Liver (tissue), 9 donors: Measurements from ENCODE around the gene EIF2B2. TPM values are rescaled to one million over a fixed set of nuclear protein-coding genes. Genes with fewer than 3 reads are reported as not detected.

Experiments
- DNase-seq: peaks from one replicate; pipeline ENCODE4 v3.0.0-alpha.2; 2017; ENCODE audit warnings: low spot score
- H3K27ac ChIP-seq, 2 donors: one replicate each; pipeline ENCODE4 v1.7.0; 2013; ENCODE audit warnings: inconsistent platforms in 2 of 2, low read length in 2 of 2, control low read depth in 1 of 2, low read depth in 1 of 2, mild to moderate bottlenecking in 1 of 2
- H3K27me3 ChIP-seq, 4 donors: one replicate each; pipeline versions ENCODE4 v1.6.1 to v1.7.0; 2013; ENCODE audit warnings: low read length in 3 of 4, inconsistent platforms in 1 of 4, mild to moderate bottlenecking in 1 of 4, moderate library complexity in 1 of 4; ENCODE audit not compliant: control insufficient read depth in 4 of 4, insufficient read depth in 4 of 4
- H3K36me3 ChIP-seq, 4 donors: one replicate each; pipeline versions ENCODE4 v1.6.1 to v1.7.0; 2013; ENCODE audit warnings: low read length in 3 of 4, mild to moderate bottlenecking in 3 of 4, low read depth in 1 of 4, moderate library complexity in 1 of 4; ENCODE audit not compliant: control insufficient read depth in 4 of 4, insufficient read depth in 3 of 4
- H3K4me1 ChIP-seq, 4 donors: one replicate each; pipeline versions ENCODE4 v1.6.1 to v1.7.0; 2013; ENCODE audit warnings: low read length in 3 of 4, mild to moderate bottlenecking in 3 of 4, moderate library complexity in 1 of 4; ENCODE audit not compliant: control insufficient read depth in 4 of 4, insufficient read depth in 4 of 4
- H3K4me3 ChIP-seq, 3 donors: one replicate each; pipeline versions ENCODE4 v1.6.1 to v1.7.0; 2013; ENCODE audit warnings: low read length in 3 of 3, control low read depth in 1 of 3, low read depth in 1 of 3, mild to moderate bottlenecking in 1 of 3
- H3K9ac ChIP-seq, 2 donors: one replicate each; pipeline ENCODE4 v1.7.0; 2013; ENCODE audit warnings: low read length in 2 of 2, mild to moderate bottlenecking in 2 of 2, moderate library complexity in 2 of 2, control low read depth in 1 of 2, low read depth in 1 of 2
- H3K9me3 ChIP-seq, 4 donors: one replicate each; pipeline versions ENCODE4 v1.6.1 to v1.7.0; 2013; ENCODE audit warnings: low read length in 3 of 4; ENCODE audit not compliant: control insufficient read depth in 4 of 4
- EGR1 ChIP-seq, 2 donors: IDR thresholded peaks; 2 replicates each; pipeline ENCODE4 v1.6.1; 2016 to 2018; ENCODE audit warnings: antibody characterized with exemption in 2 of 2, low read depth in 2 of 2
- FOXA1 ChIP-seq: IDR thresholded peaks from 2 replicates; pipeline ENCODE4 v1.6.1; 2016; ENCODE audit warnings: antibody characterized with exemption
- FOXA2 ChIP-seq: IDR thresholded peaks from 2 replicates; pipeline ENCODE4 v1.6.1; 2016; ENCODE audit warnings: antibody characterized with exemption
- GABPA ChIP-seq, 2 donors: IDR thresholded peaks in 1 of 2; conservative IDR thresholded peaks in 1 of 2; 2 replicates each; pipeline ENCODE4 v1.6.1; 2016; ENCODE audit warnings: antibody characterized with exemption in 2 of 2, mild to moderate bottlenecking in 1 of 2, moderate library complexity in 1 of 2
- HNF4A ChIP-seq, 2 donors: conservative IDR thresholded peaks; 2 replicates each; pipeline ENCODE4 v1.6.1; 2016; ENCODE audit warnings: antibody characterized with exemption in 2 of 2, mild to moderate bottlenecking in 2 of 2
- HNF4G ChIP-seq: IDR thresholded peaks from 2 replicates; pipeline ENCODE4 v1.6.1; 2016; ENCODE audit warnings: antibody characterized with exemption
- JUND ChIP-seq, 2 donors: IDR thresholded peaks; 2 replicates each; pipeline ENCODE4 v1.6.1; 2016; ENCODE audit warnings: antibody characterized with exemption in 2 of 2
- NR2F2 ChIP-seq: IDR thresholded peaks from 2 replicates; pipeline ENCODE4 v1.6.1; 2016; ENCODE audit warnings: antibody characterized with exemption
- RAD21 ChIP-seq, 2 donors: IDR thresholded peaks; 2 replicates each; pipeline ENCODE4 v1.6.1; 2016; ENCODE audit warnings: antibody characterized with exemption in 2 of 2, mild to moderate bottlenecking in 2 of 2
- RXRA ChIP-seq, 2 donors: IDR thresholded peaks; 2 replicates each; pipeline ENCODE4 v1.6.1; 2017 to 2018; ENCODE audit warnings: antibody characterized with exemption in 2 of 2, mild to moderate bottlenecking in 1 of 2
- SP1 ChIP-seq: IDR thresholded peaks from 2 replicates; pipeline ENCODE4 v1.6.1; 2018; ENCODE audit warnings: antibody characterized with exemption, mild to moderate bottlenecking
- TAF1 ChIP-seq: conservative IDR thresholded peaks from 2 replicates; pipeline ENCODE4 v1.6.1; 2016; ENCODE audit warnings: antibody characterized with exemption, mild to moderate bottlenecking
- YY1 ChIP-seq: IDR thresholded peaks from 2 replicates; pipeline ENCODE4 v1.6.1; 2016; ENCODE audit warnings: antibody characterized with exemption, mild to moderate bottlenecking
- WGBS: extraction: QIAGEN DNeasy Blood & Tissue Kit; methylation state at CpG from one replicate; pipeline ENCODE4 v1.1.7; 2013; 5-methylcytosine and 5-hydroxymethylcytosine counted together
- polyA plus RNA-seq, 2 donors: library from polyadenylated mRNA; stranded (reverse) in 1 of 2; unstranded in 1 of 2; fragments of 200-250 nt in 1 of 2; fragments of >200 nt in 1 of 2; fragmentation: Nextera tagmentation in 1 of 2; extraction: Ambion mirVana in 1 of 2; gene quantifications; one replicate each; pipeline versions ENCODE4 v1.2.1 to v1.2.3, GENCODE V29; 2013 to 2015
- total RNA-seq, 2 donors: library from RNA; depleted of rRNA; stranded (reverse); fragments of >200 nt; gene quantifications; one replicate each; pipeline ENCODE4 v1.2.3, GENCODE V29; 2014
- TF ChIP-seq, protein P1 (sequence below): IDR thresholded peaks from 2 replicates; pipeline ENCODE4 v1.6.1; 2016; ENCODE audit warnings: antibody characterized with exemption, mild to moderate bottlenecking
- TF ChIP-seq, protein P2 (sequence below): fragments of 150-350 bp; IDR thresholded peaks from 2 replicates; pipeline ENCODE4 v1.5.1; 2017; ENCODE audit warnings: improper control_type of control experiment, low read depth, low read length; ENCODE audit not compliant: missing input control
- TF ChIP-seq, protein P3 (sequence below): IDR thresholded peaks from 2 replicates; pipeline ENCODE4 v1.6.1; 2016; ENCODE audit warnings: antibody characterized with exemption
- TF ChIP-seq, protein P4 (sequence below): IDR thresholded peaks from 2 replicates; pipeline ENCODE4 v1.6.1; 2016; ENCODE audit warnings: antibody characterized with exemption
- TF ChIP-seq, protein P5 (sequence below): IDR thresholded peaks from 2 replicates; pipeline ENCODE4 v1.6.1; 2016; ENCODE audit warnings: antibody characterized with exemption
- donor health status: healthy.
- donor health status: healthy.
- donor health status: healthy.
- donor health status: healthy.
- donor health status: healthy.

Gene EIF2B2
- total and polyA plus RNA-seq, 4 donors = 16.2 to 23.6 (median 20.2) TPM

DNA sequence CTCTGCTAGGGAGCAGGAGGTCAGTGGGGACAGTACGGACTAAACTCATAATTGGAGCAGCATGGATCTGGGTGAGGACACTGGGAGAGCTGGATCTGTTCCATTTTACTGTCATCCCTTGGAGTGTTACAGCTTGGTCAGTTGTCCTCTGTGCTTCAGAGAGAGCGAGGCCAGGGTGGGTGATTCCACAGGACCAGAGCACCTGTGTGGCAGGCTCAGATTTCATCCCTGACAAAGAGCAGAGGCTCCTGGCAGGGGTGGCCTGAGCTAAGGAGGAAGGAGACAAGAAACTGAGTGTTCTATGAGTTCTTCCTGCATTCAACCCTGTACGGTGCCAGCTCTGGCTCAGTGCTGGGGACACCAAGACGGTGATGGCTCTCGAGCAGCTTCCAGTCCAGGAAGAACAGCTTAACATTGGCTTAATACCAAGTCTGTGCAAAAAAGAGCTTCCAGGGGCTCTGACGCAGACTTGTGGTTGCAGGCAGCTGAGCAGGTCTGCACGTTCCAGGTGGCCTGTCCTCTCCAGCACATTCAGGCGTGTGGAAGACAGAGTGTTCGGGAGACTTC lies 38.9 kb upstream of the EIF2B2 start:
- DNase-seq = no peak
- Histone ChIP-seq H3K27ac (no peak overlapping the region), H3K9ac (no peak overlapping the region), H3K9me3 (no peaks in the 10 kb centered on the region), H3K4me3 (no peak overlapping the region), H3K4me1 (no peaks in the 10 kb centered on the region), H3K27me3 (no peaks in the 10 kb centered on the region), H3K36me3 (no peaks in the 10 kb centered on the region)
- TF ChIP-seq, protein P1, sequence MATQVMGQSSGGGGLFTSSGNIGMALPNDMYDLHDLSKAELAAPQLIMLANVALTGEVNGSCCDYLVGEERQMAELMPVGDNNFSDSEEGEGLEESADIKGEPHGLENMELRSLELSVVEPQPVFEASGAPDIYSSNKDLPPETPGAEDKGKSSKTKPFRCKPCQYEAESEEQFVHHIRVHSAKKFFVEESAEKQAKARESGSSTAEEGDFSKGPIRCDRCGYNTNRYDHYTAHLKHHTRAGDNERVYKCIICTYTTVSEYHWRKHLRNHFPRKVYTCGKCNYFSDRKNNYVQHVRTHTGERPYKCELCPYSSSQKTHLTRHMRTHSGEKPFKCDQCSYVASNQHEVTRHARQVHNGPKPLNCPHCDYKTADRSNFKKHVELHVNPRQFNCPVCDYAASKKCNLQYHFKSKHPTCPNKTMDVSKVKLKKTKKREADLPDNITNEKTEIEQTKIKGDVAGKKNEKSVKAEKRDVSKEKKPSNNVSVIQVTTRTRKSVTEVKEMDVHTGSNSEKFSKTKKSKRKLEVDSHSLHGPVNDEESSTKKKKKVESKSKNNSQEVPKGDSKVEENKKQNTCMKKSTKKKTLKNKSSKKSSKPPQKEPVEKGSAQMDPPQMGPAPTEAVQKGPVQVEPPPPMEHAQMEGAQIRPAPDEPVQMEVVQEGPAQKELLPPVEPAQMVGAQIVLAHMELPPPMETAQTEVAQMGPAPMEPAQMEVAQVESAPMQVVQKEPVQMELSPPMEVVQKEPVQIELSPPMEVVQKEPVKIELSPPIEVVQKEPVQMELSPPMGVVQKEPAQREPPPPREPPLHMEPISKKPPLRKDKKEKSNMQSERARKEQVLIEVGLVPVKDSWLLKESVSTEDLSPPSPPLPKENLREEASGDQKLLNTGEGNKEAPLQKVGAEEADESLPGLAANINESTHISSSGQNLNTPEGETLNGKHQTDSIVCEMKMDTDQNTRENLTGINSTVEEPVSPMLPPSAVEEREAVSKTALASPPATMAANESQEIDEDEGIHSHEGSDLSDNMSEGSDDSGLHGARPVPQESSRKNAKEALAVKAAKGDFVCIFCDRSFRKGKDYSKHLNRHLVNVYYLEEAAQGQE = no peak
- TF ChIP-seq FOXA2 = no peak
- TF ChIP-seq NR2F2 = no peak
- WGBS = 65% methylated on average over 9 of the region's 9 CpGs

DNA sequence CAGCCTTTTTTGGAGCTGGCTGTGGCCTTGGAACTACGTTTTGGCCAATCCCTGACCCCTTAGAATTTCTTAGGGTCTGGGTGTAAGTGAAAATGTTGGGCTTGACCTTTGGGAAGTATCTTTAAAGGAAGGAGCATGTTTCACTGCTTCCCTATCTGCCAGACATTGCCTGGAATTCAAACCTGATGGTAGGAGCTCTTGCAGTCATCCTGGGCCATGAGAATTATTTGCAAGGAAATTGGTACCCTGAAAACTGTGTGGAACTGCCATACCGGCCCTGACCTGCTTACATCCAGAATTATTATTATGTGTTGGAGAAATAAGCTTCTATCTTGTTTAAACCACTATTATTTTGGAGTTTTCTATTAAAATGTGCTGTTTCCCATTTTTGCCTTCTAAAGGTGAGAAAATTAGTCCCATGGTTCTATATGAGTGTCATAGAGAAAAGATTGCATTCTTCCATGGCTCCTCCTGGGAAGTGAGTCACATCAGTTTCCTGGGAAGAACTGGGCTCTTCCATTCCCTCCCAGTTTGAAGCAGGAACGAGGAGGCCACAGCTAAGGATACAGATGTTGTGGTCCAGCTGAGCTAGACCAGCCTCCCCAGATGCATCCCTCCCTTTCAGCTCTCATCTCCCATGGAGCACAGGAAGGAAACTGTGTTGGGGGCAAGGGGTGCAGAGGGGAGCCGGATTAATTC lies 37.8 kb upstream of the EIF2B2 start:
- Histone ChIP-seq H3K27me3 (no peaks in the 10 kb centered on the region), H3K9me3 (no peaks in the 10 kb centered on the region), H3K4me3 (no peak overlapping the region), H3K4me1 (no peaks in the 10 kb centered on the region), H3K9ac (no peak overlapping the region), H3K27ac (no peak overlapping the region), H3K36me3 (no peaks in the 10 kb centered on the region)
- DNase-seq = no peak
- WGBS = 67% methylated on average over 4 of the region's 4 CpGs
- TF ChIP-seq, protein P2, sequence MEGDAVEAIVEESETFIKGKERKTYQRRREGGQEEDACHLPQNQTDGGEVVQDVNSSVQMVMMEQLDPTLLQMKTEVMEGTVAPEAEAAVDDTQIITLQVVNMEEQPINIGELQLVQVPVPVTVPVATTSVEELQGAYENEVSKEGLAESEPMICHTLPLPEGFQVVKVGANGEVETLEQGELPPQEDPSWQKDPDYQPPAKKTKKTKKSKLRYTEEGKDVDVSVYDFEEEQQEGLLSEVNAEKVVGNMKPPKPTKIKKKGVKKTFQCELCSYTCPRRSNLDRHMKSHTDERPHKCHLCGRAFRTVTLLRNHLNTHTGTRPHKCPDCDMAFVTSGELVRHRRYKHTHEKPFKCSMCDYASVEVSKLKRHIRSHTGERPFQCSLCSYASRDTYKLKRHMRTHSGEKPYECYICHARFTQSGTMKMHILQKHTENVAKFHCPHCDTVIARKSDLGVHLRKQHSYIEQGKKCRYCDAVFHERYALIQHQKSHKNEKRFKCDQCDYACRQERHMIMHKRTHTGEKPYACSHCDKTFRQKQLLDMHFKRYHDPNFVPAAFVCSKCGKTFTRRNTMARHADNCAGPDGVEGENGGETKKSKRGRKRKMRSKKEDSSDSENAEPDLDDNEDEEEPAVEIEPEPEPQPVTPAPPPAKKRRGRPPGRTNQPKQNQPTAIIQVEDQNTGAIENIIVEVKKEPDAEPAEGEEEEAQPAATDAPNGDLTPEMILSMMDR = no peak
- no peak for TF ChIP-seq JUND (IDR thresholded peaks at IDR 0.05)
- TF ChIP-seq HNF4G = no peak
- no peak for TF ChIP-seq HNF4A (conservative IDR thresholded peaks at IDR 0.05)
- TF ChIP-seq TAF1 = no peak
- TF ChIP-seq FOXA2 = no peak
- TF ChIP-seq YY1 = no peak
- TF ChIP-seq SP1 = no peak
- TF ChIP-seq, protein P1 = no peak
- TF ChIP-seq RAD21 (IDR thresholded peaks at IDR 0.05) = no peak
- TF ChIP-seq, protein P3, sequence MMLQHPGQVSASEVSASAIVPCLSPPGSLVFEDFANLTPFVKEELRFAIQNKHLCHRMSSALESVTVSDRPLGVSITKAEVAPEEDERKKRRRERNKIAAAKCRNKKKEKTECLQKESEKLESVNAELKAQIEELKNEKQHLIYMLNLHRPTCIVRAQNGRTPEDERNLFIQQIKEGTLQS = no peak
- TF ChIP-seq GABPA (IDR thresholded peaks at IDR 0.05 in 1 of 2, conservative IDR thresholded peaks at IDR 0.05 in 1 of 2) = no peak
- TF ChIP-seq RXRA (IDR thresholded peaks at IDR 0.05) = no peak
- TF ChIP-seq, protein P4, sequence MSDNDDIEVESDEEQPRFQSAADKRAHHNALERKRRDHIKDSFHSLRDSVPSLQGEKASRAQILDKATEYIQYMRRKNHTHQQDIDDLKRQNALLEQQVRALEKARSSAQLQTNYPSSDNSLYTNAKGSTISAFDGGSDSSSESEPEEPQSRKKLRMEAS = no peak
- TF ChIP-seq, protein P5, sequence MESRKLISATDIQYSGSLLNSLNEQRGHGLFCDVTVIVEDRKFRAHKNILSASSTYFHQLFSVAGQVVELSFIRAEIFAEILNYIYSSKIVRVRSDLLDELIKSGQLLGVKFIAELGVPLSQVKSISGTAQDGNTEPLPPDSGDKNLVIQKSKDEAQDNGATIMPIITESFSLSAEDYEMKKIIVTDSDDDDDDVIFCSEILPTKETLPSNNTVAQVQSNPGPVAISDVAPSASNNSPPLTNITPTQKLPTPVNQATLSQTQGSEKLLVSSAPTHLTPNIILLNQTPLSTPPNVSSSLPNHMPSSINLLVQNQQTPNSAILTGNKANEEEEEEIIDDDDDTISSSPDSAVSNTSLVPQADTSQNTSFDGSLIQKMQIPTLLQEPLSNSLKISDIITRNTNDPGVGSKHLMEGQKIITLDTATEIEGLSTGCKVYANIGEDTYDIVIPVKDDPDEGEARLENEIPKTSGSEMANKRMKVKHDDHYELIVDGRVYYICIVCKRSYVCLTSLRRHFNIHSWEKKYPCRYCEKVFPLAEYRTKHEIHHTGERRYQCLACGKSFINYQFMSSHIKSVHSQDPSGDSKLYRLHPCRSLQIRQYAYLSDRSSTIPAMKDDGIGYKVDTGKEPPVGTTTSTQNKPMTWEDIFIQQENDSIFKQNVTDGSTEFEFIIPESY = no peak
- no peak for TF ChIP-seq NR2F2
- no peak for TF ChIP-seq EGR1 (IDR thresholded peaks at IDR 0.05; ENCODE audit: low read depth in 2 of 2)
- no peak for TF ChIP-seq FOXA1
